Right lobe of liver (tissue), 6 donors: ENCODE data around the gene ZC3HAV1. TPM values are rescaled to one million over a fixed set of nuclear protein-coding genes. Genes with fewer than 3 reads are reported as not detected.
"Not testable (repeated sequence)": the region's sequence is repeated elsewhere in the genome, so short reads cannot be mapped to it uniquely, and the experiment has no call there.

Experiments used
- ATAC-seq, 4 donors: fragments of 200-7000 bp; cut with Tn5 transposase; one replicate each; pipeline ENCODE4 v1.9.1; 2020; ENCODE audit warnings: mild to moderate bottlenecking in 4 of 4, moderate library complexity in 4 of 4
- DNase-seq, 3 donors: peaks; one replicate each; pipeline ENCODE4 v3.0.0-alpha.2; 2020
- H3K27ac ChIP-seq, 3 donors: fragments of 200-600 bp; one replicate each; pipeline ENCODE4 v1.8.0; 2022
- H3K27me3 ChIP-seq, 2 donors: fragments of 200-600 bp; one replicate each; pipeline ENCODE4 v1.8.0; 2022
- H3K36me3 ChIP-seq, 4 donors: fragments of 200-600 bp; sonication (generic) in 1 of 4; one replicate each; pipeline versions ENCODE4 v1.5.1 to v1.8.0; 2017 to 2022; ENCODE audit warnings: control low read depth in 1 of 4
- H3K4me1 ChIP-seq, 4 donors: fragments of 200-600 bp; sonication (generic) in 1 of 4; one replicate each; pipeline versions ENCODE4 v1.5.1 to v1.8.0; 2017 to 2022; ENCODE audit warnings: control low read depth in 1 of 4
- H3K4me3 ChIP-seq, 3 donors: fragments of 200-600 bp; one replicate each; pipeline ENCODE4 v1.8.0; 2022
- H3K9me3 ChIP-seq, 4 donors: fragments of 200-600 bp; sonication (generic) in 1 of 4; one replicate each; pipeline versions ENCODE4 v1.5.1 to v1.8.0; 2017 to 2022; ENCODE audit warnings: control low read depth in 1 of 4
- POLR2A ChIP-seq: fragments of 450-650 bp; IDR thresholded peaks from one replicate; pipeline ENCODE4 v1.6.1; 2017; ENCODE audit warnings: antibody characterized with exemption, mild to moderate bottlenecking
- WGBS: methylation state at CpG from one replicate; pipeline ENCODE4 v1.1.6; 2018; ENCODE audit warnings: low coverage, low lambda C conversion rate; ENCODE audit not compliant: insufficient coverage; ENCODE audit errors: missing lambda C conversion rate; 5-methylcytosine and 5-hydroxymethylcytosine counted together
- intact Hi-C, 2 donors: fragments of 100-400 bp; cut with DNase I; formaldehyde crosslinking; loops; one replicate each; pipeline versions ENCODE4 v1.11.2 to v1.14.1; 2022
- total RNA-seq, 6 experiments: library from RNA; depleted of rRNA in 2 of 6; stranded (reverse); fragments of >200 nt in 2 of 6; fragmentation: NEBNext Ultra II Directional in 3 of 6; extraction: Animal tissue kit (Norgen Biotek cat#: 25700) in 3 of 6; gene quantifications; one replicate each; pipeline versions ENCODE4 v1.1.0 to v1.2.4, GENCODE V29; 2016 to 2023
- TF ChIP-seq, protein P1 (sequence below), 4 donors: fragments of 200-600 bp in 3 of 4; fragments of 450-650 bp in 1 of 4; IDR thresholded peaks; one replicate each; pipeline versions ENCODE4 v1.5.1 to v1.8.0; 2016 to 2022; ENCODE audit warnings: antibody characterized with exemption in 4 of 4, mild to moderate bottlenecking in 2 of 4
- donor health status: DM: no; HTN: yes; CAD: no.
- donor health status: DM: no; HTN: no; CAD: no.
- donor health status: DM: no; HTN: no; CAD: no.
- donor health status: DM: no; HTN: yes; CAD: no.
- donor health status: DM: no; HTN: yes; CAD: no.

The ZC3HAV1 gene
- total RNA-seq, 6 experiments from 2014 or later: 12.3 to 20.6 (median 17.7) TPM

DNA sequence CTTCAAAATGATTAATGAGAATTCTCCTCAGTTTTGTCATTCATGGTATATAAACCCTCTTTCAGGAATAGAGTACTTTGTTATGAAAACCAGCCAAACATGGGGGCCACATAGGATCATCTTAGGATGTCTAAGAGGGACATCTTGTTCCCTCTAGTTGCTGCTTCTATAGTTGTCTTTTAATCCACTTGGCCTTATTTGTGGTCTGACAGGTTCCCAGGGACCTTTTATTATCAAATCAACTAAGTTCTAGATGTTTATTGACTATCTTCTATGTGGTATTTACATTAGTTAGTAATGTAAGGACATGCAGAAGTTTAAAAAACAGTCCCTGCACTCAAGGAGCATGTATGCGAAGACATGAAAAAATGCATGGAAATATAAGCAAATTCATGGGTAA lies 1.6 kb upstream of the ZC3HAV1 start:
- no peak for DNase-seq
- 100% methylated on average over 1 of the region's 1 CpG for WGBS
- TF ChIP-seq, protein P1, sequence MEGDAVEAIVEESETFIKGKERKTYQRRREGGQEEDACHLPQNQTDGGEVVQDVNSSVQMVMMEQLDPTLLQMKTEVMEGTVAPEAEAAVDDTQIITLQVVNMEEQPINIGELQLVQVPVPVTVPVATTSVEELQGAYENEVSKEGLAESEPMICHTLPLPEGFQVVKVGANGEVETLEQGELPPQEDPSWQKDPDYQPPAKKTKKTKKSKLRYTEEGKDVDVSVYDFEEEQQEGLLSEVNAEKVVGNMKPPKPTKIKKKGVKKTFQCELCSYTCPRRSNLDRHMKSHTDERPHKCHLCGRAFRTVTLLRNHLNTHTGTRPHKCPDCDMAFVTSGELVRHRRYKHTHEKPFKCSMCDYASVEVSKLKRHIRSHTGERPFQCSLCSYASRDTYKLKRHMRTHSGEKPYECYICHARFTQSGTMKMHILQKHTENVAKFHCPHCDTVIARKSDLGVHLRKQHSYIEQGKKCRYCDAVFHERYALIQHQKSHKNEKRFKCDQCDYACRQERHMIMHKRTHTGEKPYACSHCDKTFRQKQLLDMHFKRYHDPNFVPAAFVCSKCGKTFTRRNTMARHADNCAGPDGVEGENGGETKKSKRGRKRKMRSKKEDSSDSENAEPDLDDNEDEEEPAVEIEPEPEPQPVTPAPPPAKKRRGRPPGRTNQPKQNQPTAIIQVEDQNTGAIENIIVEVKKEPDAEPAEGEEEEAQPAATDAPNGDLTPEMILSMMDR (IDR thresholded peaks at IDR 0.05): no peak
- TF ChIP-seq POLR2A: no peak
- no peak overlapping the region for H3K4me3 ChIP-seq
- intact Hi-C loops: no loop called here
- H3K4me1 ChIP-seq: peaks cover 0 to 19% (median 0%) of the 10 kb centered on the region in 4 donors
- no peak for ATAC-seq
- no peaks in the 10 kb centered on the region for H3K36me3 ChIP-seq
- no peaks in the 10 kb centered on the region for H3K27me3 ChIP-seq
- H3K9me3 ChIP-seq: no peaks in the 10 kb centered on the region
- H3K27ac ChIP-seq: no peak overlapping the region

GRCh38 chr7:139109983-139110411 lies 477 bp upstream of the ZC3HAV1 start:
- no peak for TF ChIP-seq POLR2A
- TF ChIP-seq, protein P1 (IDR thresholded peaks at IDR 0.05): no peak
- 13% methylated on average over 16 of the region's 16 CpGs for WGBS
- H3K27ac ChIP-seq: peak overlapping the region; percentile 94 to 98 (median 96)
- H3K4me3 ChIP-seq: peak overlapping the region; percentile 90 to 95 (median 94)
- intact Hi-C loops: no loop called here
- no peaks in the 10 kb centered on the region for H3K9me3 ChIP-seq
- DNase-seq: no peak
- no peak for ATAC-seq
- H3K27me3 ChIP-seq: no peaks in the 10 kb centered on the region
- peaks cover 0 to 28% (median 0%) of the 10 kb centered on the region in 4 donors for H3K4me1 ChIP-seq
- no peaks in the 10 kb centered on the region for H3K36me3 ChIP-seq

GRCh38 chr7:139108266-139109187 lies 993 bp downstream of the ZC3HAV1 start:
- TF ChIP-seq, protein P1 (IDR thresholded peaks at IDR 0.05): no peak
- TF ChIP-seq POLR2A: no peak
- DNase-seq: peak; percentile 62 to 71 (median 67)
- Histone ChIP-seq H3K4me1 (peaks cover 0 to 33% (median 0%) of the 10 kb centered on the region in 4 donors), H3K4me3 (peak overlapping the region; percentile 90 to 95 (median 94)), H3K27ac (peak overlapping the region; percentile 94 to 98 (median 96)), H3K9me3 (no peaks in the 10 kb centered on the region), H3K36me3 (no peaks in the 10 kb centered on the region), H3K27me3 (no peaks in the 10 kb centered on the region)
- under 1% methylated on average over 19 of the region's 61 CpGs for WGBS
- intact Hi-C loops: no loop called here
- ATAC-seq: peak; percentile 49 to 68 (median 52)

DNA sequence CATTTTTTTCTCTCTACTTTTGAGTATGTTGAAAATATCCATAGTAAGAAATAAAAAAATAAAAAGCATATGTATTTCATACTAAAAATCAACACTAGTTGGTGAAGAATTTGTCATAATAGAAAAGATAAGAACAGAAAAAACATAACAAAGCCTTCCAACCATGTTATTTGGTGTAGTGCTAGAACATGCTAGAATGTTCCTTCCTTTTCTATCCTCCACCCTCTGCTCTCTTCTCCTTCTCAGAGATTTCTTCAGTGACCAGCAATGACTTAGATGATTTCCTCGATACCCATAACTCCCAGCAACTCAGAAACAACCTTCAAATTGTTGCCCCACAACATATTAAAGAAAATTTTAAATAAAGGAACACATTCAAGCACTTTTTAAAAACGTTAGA lies 2.6 kb downstream of the ZC3HAV1 start:
- H3K27me3 ChIP-seq: no peaks in the 10 kb centered on the region
- peak overlapping the region; percentile 16 to 98 (median 96) for H3K27ac ChIP-seq
- no peak for ATAC-seq
- H3K4me3 ChIP-seq: peak overlapping the region in 1 of 3 donors; percentile 90
- TF ChIP-seq, protein P1 (IDR thresholded peaks at IDR 0.05): no peak
- no peak for TF ChIP-seq POLR2A
- H3K9me3 ChIP-seq: no peaks in the 10 kb centered on the region
- intact Hi-C loops: no loop called here
- H3K36me3 ChIP-seq: no peaks in the 10 kb centered on the region
- DNase-seq: no peak
- peaks cover 0 to 33% (median 0%) of the 10 kb centered on the region in 4 donors for H3K4me1 ChIP-seq
- WGBS: 16% methylated on average over 2 of the region's 2 CpGs

DNA sequence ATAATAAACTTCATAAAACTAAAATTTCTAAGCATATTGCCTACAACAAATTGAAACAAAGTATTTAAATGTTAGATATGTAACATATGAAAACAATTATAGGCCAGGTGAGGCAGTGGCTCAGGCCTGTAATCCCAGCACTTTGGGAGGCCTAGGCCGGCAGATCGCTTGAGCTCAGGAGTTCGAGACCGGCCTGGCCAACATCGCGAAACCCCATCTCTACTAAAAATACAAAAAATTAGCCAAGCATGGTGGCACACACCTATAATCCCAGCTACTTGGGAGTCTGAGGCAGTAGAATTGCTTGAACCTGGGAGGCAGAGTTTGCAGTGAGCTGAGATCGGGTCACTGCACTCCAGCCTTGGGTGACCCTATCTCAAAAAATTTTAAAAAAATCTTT lies 3.3 kb downstream of the ZC3HAV1 start:
- not testable (repeated sequence) for H3K4me3 ChIP-seq
- peak overlapping the region; percentile 16 to 98 (median 96) for H3K27ac ChIP-seq

More for the DNA sequence above, 3.3 kb downstream of the ZC3HAV1 start:
- DNase-seq, intact Hi-C loops, H3K27me3 ChIP-seq, H3K36me3 ChIP-seq, ATAC-seq, H3K9me3 ChIP-seq: not testable (repeated sequence)
- peaks cover 0 to 33% (median 0%) of the 10 kb centered on the region in 4 donors for H3K4me1 ChIP-seq
- 73% methylated on average over 7 of the region's 7 CpGs for WGBS
